Measurements from ENCODE around the gene RBM26. TPM values are rescaled to one million over a fixed set of nuclear protein-coding genes. Genes with fewer than 3 reads are reported as not detected.

Gene RBM26
- total and polyA plus RNA-seq, 2 of the 4 experiments (the other 2 are of a cell fraction) = 17.6 to 18.1 TPM

- ATAC-seq (ENCODE audit: low read depth) = no peak
- no peak overlapping the region for H3K14ac ChIP-seq (replicated peaks; ENCODE audit: low read depth, low read length)
- H3K27ac ChIP-seq (ENCODE audit: insufficient read depth, low read length) = no peak overlapping the region
- H3K4me3 ChIP-seq (ENCODE audit: insufficient read depth, low read depth, low read length) = no peak overlapping the region
- H3K9me3 ChIP-seq (ENCODE audit: control insufficient read depth, insufficient read depth, low read length) = no peaks in the 10 kb centered on the region
- no peak overlapping the region for H2BK15ac ChIP-seq (ENCODE audit: low read depth, low read length)
- dilution Hi-C loops (cut with HindIII; ENCODE audit: low sequenced_read_pairs, unreplicated experiment) (no loop called here), in situ Hi-C loops (cut with MboI; ENCODE audit: low sequenced_read_pairs) (no loop called here), intact Hi-C loops (cut with micrococcal nuclease) (no loop called here)
- peaks cover 19 to 26% of the 10 kb centered on the region in 2 experiments for H3K79me1 ChIP-seq (ENCODE audit: low read depth in 1 of 2, low read length in 2 of 2)
- H2BK120ac ChIP-seq (ENCODE audit: low read depth, low read length) = no peak overlapping the region
- no peak overlapping the region for H2BK5ac ChIP-seq (ENCODE audit: low read depth, low read length, poor library complexity, severe bottlenecking)
- H3K4me2 ChIP-seq (ENCODE audit: low read depth, low read length) = no peak overlapping the region
- peaks cover 3% of the 10 kb centered on the region; the same call in 1 of the 2 replicates for H4K20me1 ChIP-seq (ENCODE audit: insufficient read depth, low read length)
- POLR2A ChIA-PET (ENCODE audit: unreplicated experiment) = no interaction called here
- WGBS, 2 experiments (ENCODE audit: extremely low coverage in 2 of 2, insufficient read length in 1 of 2) = 60% methylated on average over 1 of the region's 5 CpGs; no CpG with 5 or more reads in 1 of the 2 experiments
- H4K5ac ChIP-seq (ENCODE audit: low read depth, low read length) = no peak overlapping the region
- H3K9ac ChIP-seq (ENCODE audit: low read depth, low read length) = no peak overlapping the region
- no peak for DNase-seq
- no peaks in the 10 kb centered on the region for H3K9me1 ChIP-seq (ENCODE audit: insufficient read depth, low read length)
- TF ChIP-seq NFE2L2 (IDR thresholded peaks at IDR 0.05; ENCODE audit: low read depth, low read length) = no peak
- TF ChIP-seq MXI1 (IDR thresholded peaks at IDR 0.05; ENCODE audit: borderline replicate concordance, low read depth, low read length) = no peak
- no peak for TF ChIP-seq BHLHE40 (IDR thresholded peaks at IDR 0.05; ENCODE audit: low read depth, low read length)
- TF ChIP-seq USF2 (IDR thresholded peaks at IDR 0.05; ENCODE audit: low read depth, low read length) = no peak
- TF ChIP-seq, protein P1, sequence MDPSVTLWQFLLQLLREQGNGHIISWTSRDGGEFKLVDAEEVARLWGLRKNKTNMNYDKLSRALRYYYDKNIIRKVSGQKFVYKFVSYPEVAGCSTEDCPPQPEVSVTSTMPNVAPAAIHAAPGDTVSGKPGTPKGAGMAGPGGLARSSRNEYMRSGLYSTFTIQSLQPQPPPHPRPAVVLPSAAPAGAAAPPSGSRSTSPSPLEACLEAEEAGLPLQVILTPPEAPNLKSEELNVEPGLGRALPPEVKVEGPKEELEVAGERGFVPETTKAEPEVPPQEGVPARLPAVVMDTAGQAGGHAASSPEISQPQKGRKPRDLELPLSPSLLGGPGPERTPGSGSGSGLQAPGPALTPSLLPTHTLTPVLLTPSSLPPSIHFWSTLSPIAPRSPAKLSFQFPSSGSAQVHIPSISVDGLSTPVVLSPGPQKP (IDR thresholded peaks at IDR 0.05; ENCODE audit: borderline replicate concordance, low read depth, low read length) = no peak
- TF ChIP-seq MAFK (IDR thresholded peaks at IDR 0.05; ENCODE audit: low read depth, low read length) = no peak
- H3K4ac ChIP-seq (ENCODE audit: low read depth, low read length) = no peak overlapping the region
- no peak overlapping the region for H2BK20ac ChIP-seq (ENCODE audit: low read depth, low read length)
- peaks cover 21% of the 10 kb centered on the region for H3K36me3 ChIP-seq (ENCODE audit: control insufficient read depth, insufficient read depth, low read length)
- H4K91ac ChIP-seq (ENCODE audit: insufficient read depth, low read depth, low read length) = no peak overlapping the region
- CTCF ChIA-PET = interaction anchor here (0.6 kb wide), 1 partner anchor 10 kb away, joined by 4 read pairs; no protein-coding TSS in a partner anchor
- H3K56ac ChIP-seq (ENCODE audit: extremely low read depth, insufficient read depth, low read length) = no peak overlapping the region
- BruUV-seq (replicated peaks) = no TSS peak
- H3K18ac ChIP-seq (ENCODE audit: low read depth, low read length) = no peak overlapping the region
- no peak overlapping the region for H2AFZ ChIP-seq (replicated peaks; ENCODE audit: low read length, poor library complexity)
- H2AK9ac ChIP-seq (replicated peaks; ENCODE audit: low read depth, low read length, poor library complexity) = no peak overlapping the region
- no peak overlapping the region for H2AK5ac ChIP-seq (ENCODE audit: low read depth, low read length)
- H3K23ac ChIP-seq (ENCODE audit: low read depth, low read length) = no peak overlapping the region
- no peaks in the 10 kb centered on the region for H3K4me1 ChIP-seq (ENCODE audit: control insufficient read depth, insufficient read depth, low read length)
- H4K8ac ChIP-seq (ENCODE audit: low read depth in 2 of 2, low read length in 2 of 2) = no peak overlapping the region
- H3K27me3 ChIP-seq (ENCODE audit: control insufficient read depth, insufficient read depth, low read length) = no peaks in the 10 kb centered on the region
Measured at GRCh38 chr13:79379274-79379673, 26.8 kb downstream of the RBM26 start.

Data from IMR-90 (cell line).